GM23248 (cell line): ENCODE data around the gene B3GALNT1.

Experiments used
- EZH2 ChIP-seq: fragments of 200-600 bp; sonication (generic); IDR thresholded peaks from 2 replicates; pipeline ENCODE4 v1.6.1; 2018; ENCODE audit warnings: antibody characterized with exemption, mild to moderate bottlenecking; ENCODE audit not compliant: insufficient read depth, poor library complexity, severe bottlenecking
- EZH2phosphoT487 ChIP-seq: fragments of 200-600 bp; sonication (generic); IDR thresholded peaks from 2 replicates; pipeline ENCODE4 v1.6.1; 2018; ENCODE audit warnings: antibody characterized with exemption, moderate library complexity, mild to moderate bottlenecking, low read depth; ENCODE audit not compliant: insufficient read depth

DNA sequence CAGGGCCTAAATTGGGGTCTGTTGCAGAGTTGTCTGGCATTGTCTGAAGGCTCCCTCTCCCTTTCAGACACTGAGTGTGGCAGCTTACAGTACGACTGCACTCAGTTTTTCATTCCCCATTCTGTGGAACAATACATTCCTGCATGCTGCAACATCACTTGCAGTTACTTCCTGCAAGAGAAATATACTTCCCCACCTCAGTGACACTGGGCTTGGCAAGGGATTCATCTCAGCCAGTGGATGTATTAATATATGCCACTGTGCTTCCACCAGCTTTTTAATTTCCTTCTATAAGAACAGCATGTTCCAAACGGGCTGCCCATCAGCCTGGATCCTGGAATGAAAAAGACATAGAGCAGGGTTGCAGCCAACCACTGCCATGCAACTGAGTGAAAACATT, 23.1 kb downstream of the B3GALNT1 start:
- no peak for TF ChIP-seq EZH2
- no peak for TF ChIP-seq EZH2phosphoT487
